Left kidney (tissue), 2 donors: ENCODE measurements around the gene AADACL2. TPM values are rescaled to one million over a fixed set of nuclear protein-coding genes. Genes with fewer than 3 reads are reported as not detected.
"Not testable (repeated sequence)": the region's sequence is repeated elsewhere in the genome, so short reads cannot be mapped to it uniquely, and the experiment has no call there.

ENCODE experiments used
- DNase-seq: peaks from one replicate; pipeline ENCODE4 v3.0.0-alpha.2; 2013
- polyA plus RNA-seq: library from polyadenylated mRNA; unstranded; fragments of 120-200 nt; gene quantifications from one replicate; pipeline ENCODE4 v1.2.1, GENCODE V29; 2013; ENCODE audit not compliant: insufficient read length

Gene AADACL2
- polyA plus RNA-seq, 1 donor: not detected

GRCh38 chr3:151766454-151766853 lies 32.7 kb downstream of the AADACL2 start:
- DNase-seq: no peak

DNA sequence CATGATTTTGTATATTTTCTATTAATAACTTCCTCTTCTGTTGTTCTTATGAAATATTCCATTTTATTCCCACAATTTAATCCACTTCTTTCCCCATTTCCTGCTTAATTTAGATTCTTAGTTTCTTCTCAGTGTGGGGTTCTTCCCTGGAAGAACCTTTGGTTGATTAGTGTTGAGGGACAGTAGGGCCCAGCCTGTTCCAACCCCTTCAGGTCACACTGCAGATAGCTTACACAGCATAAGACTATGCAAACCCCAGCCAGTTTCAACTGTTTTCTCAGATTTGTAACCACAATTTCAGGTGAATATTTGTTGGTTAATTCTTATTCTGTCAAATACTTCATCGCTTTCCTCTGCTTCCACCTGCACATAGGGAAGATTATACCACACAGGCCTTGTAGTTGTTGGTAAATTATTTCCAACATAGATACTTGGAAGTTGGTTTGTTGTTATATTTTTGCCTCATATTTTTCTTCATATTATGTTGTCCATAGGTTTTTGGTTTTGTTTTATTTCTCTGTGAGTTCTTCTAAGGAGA lies 34.7 kb downstream of the AADACL2 start:
- no peak for DNase-seq

DNA sequence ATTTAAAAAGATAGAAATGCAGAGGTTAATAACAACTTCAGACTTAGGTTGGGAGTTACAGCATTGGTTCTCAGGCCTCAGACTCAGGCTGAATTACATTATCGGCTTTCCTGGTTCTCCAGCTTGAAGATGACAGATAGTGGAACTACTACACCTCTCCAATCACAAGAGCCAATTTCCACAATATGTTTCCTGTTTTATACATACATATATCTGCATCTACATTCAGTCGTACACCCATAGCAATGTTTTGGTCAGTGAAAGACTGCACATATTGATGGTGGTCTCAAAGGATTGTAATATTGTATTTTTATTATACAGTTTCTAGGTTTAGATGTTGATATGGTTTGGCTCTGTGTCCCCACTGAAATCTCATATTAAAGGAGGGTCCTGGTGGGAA lies 35.4 kb downstream of the AADACL2 start:
- DNase-seq: no peak

- peak; percentile 14 for DNase-seq
Observed at GRCh38 chr3:151770956-151771355, 37.2 kb downstream of the AADACL2 start.

DNA sequence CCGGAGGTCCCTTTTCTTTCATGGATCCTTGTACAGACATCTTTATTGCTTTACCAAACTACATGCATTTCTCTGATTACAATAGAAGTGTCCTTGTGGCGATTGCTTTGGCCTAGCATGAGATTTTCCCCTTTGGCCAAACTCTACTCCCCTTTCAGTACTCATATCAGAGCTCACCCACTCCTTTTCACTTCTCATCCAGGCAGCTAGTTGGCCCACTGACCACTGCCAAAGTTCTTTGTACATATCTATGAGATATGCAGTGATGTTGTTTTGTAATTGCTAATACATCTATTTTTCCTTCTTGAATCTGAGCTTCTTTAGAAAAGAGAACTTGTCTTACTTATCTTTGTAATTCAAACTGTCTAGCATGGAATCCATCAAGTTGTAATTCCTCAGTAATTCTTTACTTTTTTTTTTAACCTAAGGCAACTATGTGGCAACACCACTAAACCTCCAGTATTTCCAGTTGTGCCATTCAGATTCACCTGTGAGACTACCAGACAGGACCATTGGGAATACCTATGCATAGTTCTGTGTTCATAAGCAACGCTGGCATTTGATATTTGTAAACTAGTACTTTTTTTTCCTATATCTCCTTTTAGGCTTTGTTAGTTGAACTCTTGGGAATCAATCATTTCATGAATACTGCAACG lies 39.2 kb downstream of the AADACL2 start:
- no peak for DNase-seq

DNA sequence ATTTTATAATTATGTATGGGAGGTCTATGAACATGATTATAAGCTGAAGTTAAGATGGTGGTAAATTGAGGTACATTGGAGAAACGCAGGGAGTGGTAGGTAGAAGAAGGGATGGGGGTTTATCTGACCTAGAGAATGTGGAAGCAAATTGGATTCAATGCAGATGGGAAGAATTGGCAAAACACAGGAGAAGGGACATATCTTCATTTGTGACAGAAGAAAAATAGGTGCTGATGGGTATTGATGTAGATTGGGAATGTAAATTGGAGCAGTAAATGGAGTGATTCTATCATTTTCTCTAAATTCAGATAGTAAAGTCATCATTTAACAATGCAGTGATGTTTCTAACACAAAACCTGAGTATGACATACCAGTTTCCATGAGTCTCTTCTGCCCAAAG lies 40.5 kb downstream of the AADACL2 start:
- no peak for DNase-seq

DNA sequence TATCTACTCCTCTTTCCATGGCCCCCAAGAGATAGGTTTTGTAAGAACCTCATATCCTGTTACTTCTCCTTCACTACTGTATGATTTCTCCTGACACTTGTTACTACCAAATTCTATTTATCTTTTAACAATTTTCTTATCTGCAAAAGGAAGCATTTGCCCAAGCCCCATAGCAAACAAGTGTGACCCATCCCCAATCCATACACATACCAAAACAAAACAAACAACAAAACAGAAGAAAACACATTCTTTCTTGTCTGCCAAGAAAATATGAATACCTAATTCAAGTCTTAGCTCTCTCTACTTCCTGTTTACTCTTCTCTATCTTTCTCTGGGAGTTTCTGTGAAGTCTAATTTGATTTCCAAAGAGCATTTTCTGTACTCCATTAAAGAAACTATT lies 41.2 kb downstream of the AADACL2 start:
- DNase-seq: no peak

DNA sequence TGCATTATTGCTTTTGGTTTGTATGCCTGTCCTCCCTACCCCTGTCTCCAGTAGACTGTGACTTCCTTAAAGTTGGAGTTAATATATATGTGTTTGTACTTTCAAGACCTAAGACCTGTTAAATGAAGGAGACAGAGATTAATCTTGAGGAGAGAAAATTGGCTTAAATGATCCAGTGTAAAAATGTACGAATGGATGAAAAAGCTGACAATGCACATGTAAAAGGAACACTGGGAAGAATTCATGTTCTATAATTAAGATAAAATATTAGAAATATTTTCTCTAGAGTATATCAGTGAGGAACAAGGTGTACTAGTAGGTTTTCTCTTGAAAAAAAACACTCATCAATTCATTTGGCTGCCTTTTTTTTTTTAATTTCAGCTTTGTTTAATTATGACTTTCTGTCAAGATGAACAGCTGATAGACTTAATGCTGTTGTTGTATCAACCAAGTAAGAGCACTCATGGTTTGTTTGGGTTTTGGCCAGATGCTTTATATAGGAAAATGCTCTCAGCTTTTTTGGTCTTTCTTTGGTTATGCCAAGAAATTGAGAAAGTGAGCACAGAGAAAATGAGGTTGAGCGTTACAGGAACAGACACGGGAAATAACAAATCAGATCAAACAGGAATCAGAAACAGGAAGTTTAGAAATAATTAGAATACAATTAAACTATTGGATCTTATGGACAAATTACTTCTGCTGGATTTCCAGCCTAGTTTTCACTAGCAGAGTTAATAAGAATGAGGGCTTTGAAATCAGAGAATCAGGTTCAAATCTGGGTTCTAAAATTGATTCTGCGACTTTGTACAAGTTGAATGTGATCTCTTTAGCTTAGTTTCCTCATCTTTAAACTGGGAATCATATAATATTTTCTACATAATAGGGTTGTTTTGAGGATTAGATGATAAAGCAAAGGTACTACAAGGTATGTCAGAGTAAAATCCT lies 41.9 kb downstream of the AADACL2 start:
- DNase-seq: no peak

DNA sequence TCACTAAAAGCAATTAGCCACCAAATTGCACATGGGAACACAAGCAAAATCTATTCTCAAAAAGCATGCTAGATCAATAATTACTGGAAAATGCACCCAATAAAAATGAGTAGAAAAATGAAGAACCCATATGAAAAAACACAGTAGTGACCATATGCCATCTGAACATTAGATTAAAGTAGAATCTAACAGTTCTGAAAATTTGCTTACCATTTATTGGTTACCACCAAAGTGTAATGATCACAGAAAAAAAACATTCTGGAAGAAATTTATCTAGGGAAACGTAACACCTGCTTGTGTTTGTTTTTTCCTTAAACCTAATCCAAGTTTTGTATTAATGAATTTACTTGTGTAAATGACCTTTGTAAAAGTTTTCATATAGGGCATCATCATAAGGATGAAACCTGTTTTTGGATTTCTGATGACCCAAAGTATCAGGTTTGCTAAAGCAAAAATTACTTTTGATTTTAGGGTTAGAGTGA lies 42.6 kb downstream of the AADACL2 start:
- no peak for DNase-seq

DNA sequence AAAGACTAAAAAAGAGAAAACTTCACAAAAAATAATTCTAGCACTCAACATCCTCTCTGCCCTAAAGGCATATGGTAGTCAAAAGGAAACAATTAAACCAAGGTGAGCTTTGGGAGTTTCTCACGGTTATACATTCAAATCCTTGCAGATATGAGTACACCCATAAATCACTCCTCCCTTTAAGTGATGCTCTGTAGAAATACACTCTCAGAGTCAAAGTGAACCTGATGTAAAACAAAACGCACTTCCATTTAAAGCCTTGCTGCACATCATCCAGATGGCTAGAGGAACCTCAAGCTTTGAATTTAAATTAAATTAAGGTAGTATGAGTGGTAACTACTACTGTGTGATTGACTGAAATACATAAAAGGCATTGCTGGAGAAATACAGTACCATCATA lies 44.2 kb downstream of the AADACL2 start:
- DNase-seq: no peak

GRCh38 chr3:151787626-151788025 lies 53.9 kb downstream of the AADACL2 start:
- DNase-seq: no peak

- DNase-seq: no peak
Observed at GRCh38 chr3:151788401-151788800, 54.7 kb downstream of the AADACL2 start.

GRCh38 chr3:151789853-151790463 lies 56.2 kb downstream of the AADACL2 start:
- no peak for DNase-seq

DNA sequence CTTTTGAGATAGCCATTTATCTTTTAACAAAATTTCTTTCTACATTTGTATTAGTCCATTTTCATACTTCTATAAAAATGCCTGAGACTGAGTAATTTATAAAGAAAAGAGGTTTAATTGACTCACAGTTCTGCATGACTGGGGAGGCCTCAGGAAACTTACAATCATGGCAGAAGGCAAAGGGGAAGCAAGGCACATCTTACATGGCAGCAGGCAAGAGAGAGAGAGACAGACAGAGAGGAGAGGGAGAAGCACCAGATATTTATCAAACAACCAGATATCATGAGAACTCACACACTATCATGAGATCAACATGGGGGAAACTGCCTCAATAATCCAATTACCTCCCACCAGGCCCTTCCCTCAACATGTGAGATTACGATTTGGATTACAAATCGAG lies 57.0 kb downstream of the AADACL2 start:
- not testable (repeated sequence) for DNase-seq

GRCh38 chr3:151792411-151792810 lies 58.7 kb downstream of the AADACL2 start:
- no peak for DNase-seq

DNA sequence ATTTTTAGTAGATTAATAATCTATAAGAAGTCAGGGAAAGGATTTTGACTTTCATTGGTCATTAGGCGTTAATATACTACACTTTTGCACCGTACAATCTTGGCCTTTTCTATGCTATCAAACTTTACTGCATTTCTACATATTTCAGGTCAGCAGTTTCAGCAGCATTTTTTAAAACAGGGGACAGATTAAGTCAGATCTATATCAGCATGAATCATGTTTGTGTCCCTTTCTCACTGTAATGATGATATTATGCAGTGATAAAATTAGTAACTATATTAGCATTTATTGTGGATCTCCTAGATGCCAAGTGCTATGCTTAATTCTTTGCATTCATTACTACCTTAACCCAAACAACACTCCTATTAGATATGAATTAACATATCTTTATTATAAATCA lies 59.9 kb downstream of the AADACL2 start:
- no peak for DNase-seq

DNA sequence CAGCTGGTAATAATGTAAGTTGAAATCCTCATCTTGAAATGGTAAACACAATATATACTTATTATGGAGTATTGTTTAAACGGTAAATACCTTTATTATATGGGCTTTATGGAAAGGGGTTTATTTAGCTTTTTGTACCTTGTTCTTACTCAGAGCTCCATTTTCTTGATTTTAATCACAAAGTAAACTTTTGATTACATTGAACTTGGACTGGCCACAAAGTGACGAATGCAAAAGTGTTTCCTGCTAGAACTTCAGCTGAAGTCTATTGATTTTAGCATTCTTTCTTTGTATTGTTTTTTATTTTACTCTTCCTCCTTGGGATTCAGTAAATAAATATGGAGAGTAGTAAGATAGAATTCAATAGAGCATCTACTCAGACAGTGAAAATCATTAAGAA lies 60.4 kb downstream of the AADACL2 start:
- no peak for DNase-seq

- no peak for DNase-seq
Observed at GRCh38 chr3:151795276-151795675, 61.5 kb downstream of the AADACL2 start.

- DNase-seq: no peak
Observed at GRCh38 chr3:151796105-151796680, 62.5 kb downstream of the AADACL2 start.

GRCh38 chr3:151798466-151798865 lies 64.7 kb downstream of the AADACL2 start:
- no peak for DNase-seq

DNA sequence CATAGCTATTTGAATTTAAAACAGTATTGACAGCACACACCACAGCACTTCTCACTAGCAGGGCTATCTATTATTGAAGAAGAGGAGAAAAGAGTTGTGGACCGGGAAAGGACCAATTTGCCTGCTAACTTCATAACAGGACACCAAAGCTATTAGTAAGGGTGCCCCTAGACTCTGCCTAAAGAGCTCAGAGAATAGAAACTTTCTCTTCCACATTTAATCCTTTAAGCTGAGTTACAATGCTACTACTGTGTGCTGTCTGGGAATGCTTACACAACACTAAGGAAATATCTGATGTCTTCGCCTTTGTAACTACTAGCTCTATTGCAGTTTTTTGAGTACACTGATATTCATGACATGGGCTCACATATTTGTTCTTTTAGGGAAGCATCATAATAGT lies 66.7 kb downstream of the AADACL2 start:
- DNase-seq: no peak

- no peak for DNase-seq
Observed at GRCh38 chr3:151804267-151804666, 70.5 kb downstream of the AADACL2 start.
